ENCODE results near the gene KLHL29.

GRCh38 chr2:23546913-23547312 is 161.9 kb downstream of the KLHL29 start:
- no peak for TF ChIP-seq EZH2 (IDR thresholded peaks at IDR 0.05; ENCODE audit: insufficient read depth, poor library complexity, severe bottlenecking)
- no peak for TF ChIP-seq EZH2phosphoT487 (IDR thresholded peaks at IDR 0.05; ENCODE audit: insufficient read depth, low read depth)

Measured in GM23248 (cell line).